HS-5 (cell line): ENCODE data around the gene TYW5.
"Not testable (repeated sequence)": the region's sequence is repeated elsewhere in the genome, so short reads cannot be mapped to it uniquely, and the experiment has no call there.

ENCODE experiments used
- DNase-seq: peaks from one replicate; pipeline ENCODE4 v3.0.0-alpha.2; 2012; ENCODE audit warnings: low read depth

Gene TYW5

GRCh38 chr2:199914372-199914958 lies 40.8 kb downstream of the TYW5 start:
- no peak for DNase-seq

DNA sequence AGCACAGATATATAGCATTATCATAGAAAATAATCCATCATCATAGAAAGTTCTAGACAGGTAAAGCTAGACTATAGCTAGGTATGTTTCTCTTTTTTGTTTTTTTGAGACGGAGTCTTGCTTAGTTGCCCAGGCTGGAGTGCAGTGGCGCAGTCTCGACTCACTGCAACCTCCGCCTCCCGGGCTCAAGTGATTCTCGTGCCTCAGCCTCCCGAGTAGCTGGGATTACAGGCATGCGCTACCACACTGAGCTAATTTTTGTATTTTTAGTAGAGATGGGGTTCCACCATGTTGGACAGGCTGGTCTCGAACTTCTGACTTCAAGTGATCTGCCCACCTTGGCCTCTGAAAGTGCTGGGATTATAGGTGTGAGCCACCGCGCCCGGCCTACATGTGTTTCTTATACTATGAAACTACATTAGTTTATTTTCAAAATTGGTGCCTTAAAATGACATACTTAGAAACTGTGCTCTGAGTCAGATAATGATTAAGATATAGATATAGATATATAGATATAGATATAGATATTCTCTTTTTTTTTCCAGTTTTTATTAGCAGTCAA lies 42.7 kb downstream of the TYW5 start:
- not testable (repeated sequence) for DNase-seq

GRCh38 chr2:199911877-199912161 lies 43.5 kb downstream of the TYW5 start:
- DNase-seq: no peak

- DNase-seq: peak; percentile 98
Observed at GRCh38 chr2:199911052-199911876, 44.0 kb downstream of the TYW5 start, which contains the start of gene C2orf69. TSS of gene C2orf69 (plus strand) at chr2:199911293. CDS start at chr2:199911439, 146 bp downstream.

DNA sequence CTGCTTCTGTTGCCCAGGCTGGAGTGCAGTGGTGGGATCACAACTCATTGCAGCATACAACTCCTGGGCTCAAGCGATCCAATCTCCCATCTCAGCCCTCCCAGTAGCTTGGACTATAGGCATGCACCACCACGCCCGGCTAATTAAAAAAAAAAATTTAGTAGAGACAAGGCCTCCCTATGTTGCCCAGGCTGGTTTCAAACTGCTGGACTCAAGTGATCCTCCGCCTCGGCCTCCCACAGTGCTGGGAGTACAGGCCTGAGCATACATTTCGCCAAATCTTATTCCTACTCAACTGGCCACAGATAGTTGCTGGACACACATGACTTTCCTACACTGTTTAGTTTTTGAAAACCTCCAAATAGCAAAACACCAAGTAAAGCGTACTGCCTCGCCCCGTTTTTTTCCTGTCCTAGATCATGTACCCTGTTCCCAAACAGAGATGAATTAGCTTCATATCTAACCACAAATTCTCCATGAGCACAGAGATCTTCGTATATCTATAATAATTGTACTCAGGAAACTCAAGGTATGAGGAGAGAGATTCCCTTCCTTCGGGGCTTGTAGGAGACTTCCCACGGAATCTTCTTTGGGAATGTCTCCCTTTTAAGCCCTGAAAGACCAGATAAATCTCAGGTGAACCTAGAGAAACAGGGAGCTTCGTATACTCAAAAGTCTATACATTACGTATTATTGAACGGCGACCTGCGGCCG lies 44.8 kb downstream of the TYW5 start:
- peak; percentile 13 for DNase-seq

DNA sequence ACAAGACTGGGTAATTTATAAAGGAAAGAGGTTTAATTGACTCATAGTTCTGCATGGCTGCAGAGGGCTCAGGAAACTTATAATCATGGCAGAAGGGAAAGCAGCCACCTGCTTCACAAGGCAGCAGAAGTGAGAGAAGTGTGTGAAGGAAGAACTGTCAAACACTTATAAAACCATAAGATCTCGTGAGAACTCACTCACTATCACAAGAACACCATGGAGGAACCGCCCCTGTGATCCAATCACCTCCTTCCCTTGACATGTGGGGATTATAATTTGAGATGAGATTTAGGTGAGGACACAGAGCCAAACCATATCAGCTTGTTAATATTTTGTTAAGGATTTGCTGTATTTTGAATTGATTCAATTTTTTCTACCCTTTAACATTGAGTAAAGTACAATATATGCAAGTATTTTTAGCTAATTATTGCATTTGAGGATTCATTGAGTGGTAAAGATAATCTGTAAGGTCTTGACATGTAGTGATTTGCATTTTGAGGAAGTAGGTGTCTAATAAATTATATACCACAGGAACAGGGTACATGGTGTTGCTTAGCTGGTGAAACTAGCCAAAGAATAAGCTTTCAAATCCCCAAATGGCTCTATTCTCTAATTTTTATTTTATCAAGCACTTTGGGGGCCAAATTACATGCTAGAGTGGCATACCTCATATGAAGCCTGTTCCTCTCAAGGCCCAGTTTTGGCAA lies 48.1 kb downstream of the TYW5 start:
- no peak for DNase-seq

- DNase-seq: no peak
Observed at GRCh38 chr2:199903111-199903510, 52.2 kb downstream of the TYW5 start.

DNA sequence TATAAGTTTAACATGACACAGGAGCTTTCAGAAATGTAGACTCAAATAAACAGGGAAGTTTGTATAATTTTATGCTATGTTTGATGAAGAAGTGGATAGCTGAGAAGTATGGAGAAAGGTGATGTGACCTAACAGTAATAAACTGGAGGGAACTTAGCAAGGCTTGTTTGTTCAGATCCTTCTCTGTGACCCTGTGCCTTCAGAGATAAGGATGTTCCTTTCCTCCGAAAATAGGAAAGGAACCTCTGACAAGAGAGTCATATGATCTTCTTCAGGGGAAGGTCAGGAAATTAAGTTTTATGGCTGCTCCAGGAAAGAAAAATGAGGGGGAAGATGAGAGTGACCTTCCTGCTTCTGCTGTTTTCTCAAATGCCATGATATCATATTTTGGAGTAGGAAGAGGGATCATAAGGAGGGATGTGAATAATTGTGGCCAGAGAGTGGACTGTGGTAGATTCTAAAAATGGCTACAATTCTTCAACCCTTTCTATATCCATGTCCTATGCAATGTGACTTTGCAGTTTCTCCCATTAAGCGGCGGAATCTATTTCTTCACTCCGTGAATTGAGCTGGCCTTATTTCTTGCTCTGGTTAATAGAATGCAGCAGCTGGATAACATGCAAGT lies 52.7 kb downstream of the TYW5 start:
- no peak for DNase-seq

DNA sequence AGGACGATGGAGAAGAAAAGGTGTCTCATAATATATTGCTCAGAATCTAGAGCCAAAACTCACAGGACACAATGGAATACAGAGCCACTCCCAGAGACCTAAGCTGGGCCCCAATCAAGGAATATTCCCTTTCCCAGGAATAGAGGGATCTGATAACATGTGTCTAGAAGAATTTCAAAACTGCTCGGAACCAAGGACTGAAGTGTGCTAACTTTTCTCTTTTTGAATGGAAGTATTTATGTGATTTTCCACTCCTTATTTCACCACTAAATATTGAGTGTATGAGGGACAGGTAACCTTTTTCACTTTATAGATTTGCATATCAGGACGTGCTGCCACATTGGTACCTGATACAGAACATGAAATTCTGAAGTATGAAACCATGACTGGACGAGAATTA lies 53.3 kb downstream of the TYW5 start:
- DNase-seq: no peak

DNA sequence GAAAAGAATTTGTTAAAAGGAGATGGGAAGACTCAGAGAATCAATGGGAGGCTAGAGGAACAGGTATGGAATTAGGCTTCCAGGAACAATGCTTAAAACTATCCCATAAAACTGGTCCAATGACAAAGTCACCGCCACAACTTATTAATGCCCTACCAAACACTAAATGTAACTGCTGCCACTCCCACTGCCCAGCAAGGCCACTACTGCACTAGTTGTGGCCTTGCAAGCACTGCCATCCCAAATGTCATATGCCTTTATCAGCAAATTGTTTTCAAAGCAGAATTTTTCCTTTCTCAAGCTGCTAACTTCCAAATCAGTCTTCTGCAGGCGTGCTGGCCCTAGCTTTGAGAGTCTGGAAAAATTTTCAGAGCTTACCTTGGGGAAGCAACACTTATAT lies 58.7 kb downstream of the TYW5 start:
- DNase-seq: no peak

GRCh38 chr2:199895406-199895805 lies 59.9 kb downstream of the TYW5 start:
- DNase-seq: no peak

DNA sequence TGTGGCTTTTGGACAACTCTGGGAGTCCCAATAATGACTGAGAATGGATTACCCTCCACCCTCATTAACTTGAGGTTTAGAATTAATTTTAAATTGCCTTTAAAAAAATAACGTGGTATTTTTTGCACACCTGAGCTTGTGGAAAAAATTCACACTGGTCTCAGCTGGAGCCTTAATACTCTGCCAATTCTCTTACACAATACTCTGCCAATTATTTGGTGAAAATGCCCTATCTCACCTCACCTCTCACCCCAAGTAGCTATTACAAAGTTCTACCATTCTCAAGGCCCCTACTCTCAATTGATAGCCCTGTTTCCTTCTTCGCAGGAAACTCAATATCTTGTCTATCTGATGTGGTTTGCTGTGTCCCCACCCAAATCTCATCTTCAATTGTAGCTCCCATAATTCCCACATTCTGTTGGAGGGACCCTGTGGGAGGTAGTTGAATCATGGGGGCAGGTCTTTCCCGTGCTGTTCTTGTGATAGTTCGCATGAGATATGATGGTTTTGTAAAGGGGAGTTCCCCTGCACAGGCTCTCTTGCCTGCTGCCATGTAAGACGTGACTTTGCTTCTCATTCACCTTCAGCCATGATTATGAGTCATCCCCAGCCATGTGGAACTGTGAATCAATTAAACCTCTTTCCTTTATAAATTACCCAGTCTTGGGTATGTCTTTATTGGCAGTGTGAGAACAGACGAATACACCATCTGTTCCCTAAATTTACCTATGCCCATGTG lies 71.6 kb downstream of the TYW5 start:
- DNase-seq: no peak

GRCh38 chr2:199882667-199883066 lies 72.6 kb downstream of the TYW5 start:
- no peak for DNase-seq
